Panc1 (cell line): ENCODE data around the gene OR52B6. TPM values are rescaled to one million over a fixed set of nuclear protein-coding genes. Genes with fewer than 3 reads are reported as not detected.

Experiments
- ATAC-seq: fragments of 200-7000 bp; cut with Tn5 transposase; 2 replicates; pipeline ENCODE4 v1.9.1; 2020; ENCODE audit warnings: mild to moderate bottlenecking, moderate library complexity
- BruUV-seq: library from RNA; stranded (reverse); fragments of 400-500 nt; replicated peaks from 2 replicates; lab custom pipeline; 2021; lab: Mats Ljungman, UMichigan
- CTCF ChIA-PET: fragments of 300-600 bp; sonication (Branson Sonifier 250); formaldehyde crosslinking; loops from one replicate; lab custom pipeline; 2022; ENCODE audit warnings: antibody characterized with exemption; lab: Charles Lee
- POLR2A ChIA-PET: fragments of 300-600 bp; sonication (Branson Sonifier 250); formaldehyde crosslinking; loops from one replicate; lab custom pipeline; 2022; ENCODE audit warnings: antibody characterized with exemption; lab: Charles Lee
- DNase-seq: peaks from one replicate; pipeline ENCODE4 v3.0.0-alpha.2; 2010; ENCODE audit warnings: low read depth, low spot score
- H3K27ac ChIP-seq: 2 replicates; pipeline ENCODE4 v1.5.1; 2011; ENCODE audit warnings: mild to moderate bottlenecking, low read length, inconsistent platforms
- H3K27me3 ChIP-seq: fragments of 200-500 bp; sonication (Bioruptor generic); 2 replicates; pipeline ENCODE4 v1.6.0; 2014; ENCODE audit warnings: low read length, inconsistent platforms; ENCODE audit not compliant: control insufficient read depth, insufficient read depth
- H3K36me3 ChIP-seq: fragments of 200-500 bp; sonication (Bioruptor generic); 2 replicates; pipeline ENCODE4 v1.5.1; 2014; ENCODE audit warnings: inconsistent platforms, mild to moderate bottlenecking, low read length, moderate library complexity; ENCODE audit not compliant: control insufficient read depth, insufficient read depth
- H3K4me1 ChIP-seq: 2 replicates; pipeline ENCODE4 v1.5.1; 2011; ENCODE audit warnings: inconsistent platforms, mild to moderate bottlenecking, low read length, moderate library complexity; ENCODE audit not compliant: control insufficient read depth, insufficient read depth
- H3K4me3 ChIP-seq, 2 experiments: 2 replicates each; pipeline ENCODE4 v1.5.1; 2011 to 2012; ENCODE audit warnings: low read depth in 2 of 2, low read length in 2 of 2, mild to moderate bottlenecking in 2 of 2, inconsistent platforms in 1 of 2, moderate library complexity in 1 of 2
- H3K9me3 ChIP-seq: fragments of 200-500 bp; sonication (Bioruptor generic); 2 replicates; pipeline ENCODE4 v1.5.1; 2014; ENCODE audit warnings: low read depth, mild to moderate bottlenecking, inconsistent platforms, low read length, moderate library complexity; ENCODE audit not compliant: control insufficient read depth, insufficient read depth
- POLR2AphosphoS5 ChIP-seq: IDR thresholded peaks from 2 replicates; pipeline ENCODE4 v1.6.1; 2012; ENCODE audit warnings: mild to moderate bottlenecking, low read depth, low read length, moderate library complexity
- SIN3A ChIP-seq: IDR thresholded peaks from 2 replicates; pipeline ENCODE4 v1.6.1; 2012; ENCODE audit warnings: low read depth, mild to moderate bottlenecking, low read length, moderate library complexity, borderline replicate concordance; ENCODE audit not compliant: insufficient read depth
- TCF7L2 ChIP-seq: IDR thresholded peaks from 2 replicates; pipeline ENCODE4 v1.6.1; 2011; ENCODE audit warnings: mild to moderate bottlenecking, low read depth, low read length, inconsistent platforms
- in situ Hi-C: cut with HindIII; loops from 2 replicates; pipeline ENCODE4 v1.10.0; 2016; ENCODE audit warnings: low sequenced_read_pairs, low pct_unique_long_range_greater_than_20kb
- intact Hi-C: fragments of 100-400 bp; cut with micrococcal nuclease; formaldehyde crosslinking; loops from one replicate; pipeline ENCODE4 v1.10.0; 2022; ENCODE audit not compliant: unreplicated experiment
- total RNA-seq: library from RNA; stranded (reverse); gene quantifications from one replicate; pipeline ENCODE4 v1.2.1, GENCODE V29; 2021; ENCODE audit not compliant: unreplicated experiment
- TF ChIP-seq, protein P1 (sequence below): fragments of 450-650 bp; IDR thresholded peaks from 2 replicates; pipeline ENCODE4 v1.5.1; 2017; ENCODE audit warnings: mild to moderate bottlenecking
- TF ChIP-seq, protein P2 (sequence below), 2 experiments: IDR thresholded peaks; 2 replicates each; pipeline ENCODE4 v1.6.1; 2011 to 2012; ENCODE audit warnings: low read depth in 2 of 2, control low read depth in 1 of 2, low read length in 1 of 2, mild to moderate bottlenecking in 1 of 2, moderate library complexity in 1 of 2; ENCODE audit not compliant: insufficient read depth in 1 of 2

OR52B6 gene
- total RNA-seq, 1 experiment from 2014 or later, result not detected

- Histone ChIP-seq H3K36me3 (peaks cover 19% of the 10 kb centered on the region), H3K27ac (no peak overlapping the region; the same call in 1 of the 2 replicates), H3K9me3 (no peaks in the 10 kb centered on the region), H3K27me3 (no peaks in the 10 kb centered on the region), H3K4me3 (no peak overlapping the region), H3K4me1 (peaks cover 32% of the 10 kb centered on the region)
- intact Hi-C loops (no loop called here), in situ Hi-C loops (no loop called here)
- ChIA-PET POLR2A (no interaction called here), CTCF (interaction anchor here (1.0 kb wide), 1 partner anchor 82 kb away, joined by 5 read pairs; no protein-coding TSS in a partner anchor)
- no TSS peak for BruUV-seq
- TF ChIP-seq, protein P1, sequence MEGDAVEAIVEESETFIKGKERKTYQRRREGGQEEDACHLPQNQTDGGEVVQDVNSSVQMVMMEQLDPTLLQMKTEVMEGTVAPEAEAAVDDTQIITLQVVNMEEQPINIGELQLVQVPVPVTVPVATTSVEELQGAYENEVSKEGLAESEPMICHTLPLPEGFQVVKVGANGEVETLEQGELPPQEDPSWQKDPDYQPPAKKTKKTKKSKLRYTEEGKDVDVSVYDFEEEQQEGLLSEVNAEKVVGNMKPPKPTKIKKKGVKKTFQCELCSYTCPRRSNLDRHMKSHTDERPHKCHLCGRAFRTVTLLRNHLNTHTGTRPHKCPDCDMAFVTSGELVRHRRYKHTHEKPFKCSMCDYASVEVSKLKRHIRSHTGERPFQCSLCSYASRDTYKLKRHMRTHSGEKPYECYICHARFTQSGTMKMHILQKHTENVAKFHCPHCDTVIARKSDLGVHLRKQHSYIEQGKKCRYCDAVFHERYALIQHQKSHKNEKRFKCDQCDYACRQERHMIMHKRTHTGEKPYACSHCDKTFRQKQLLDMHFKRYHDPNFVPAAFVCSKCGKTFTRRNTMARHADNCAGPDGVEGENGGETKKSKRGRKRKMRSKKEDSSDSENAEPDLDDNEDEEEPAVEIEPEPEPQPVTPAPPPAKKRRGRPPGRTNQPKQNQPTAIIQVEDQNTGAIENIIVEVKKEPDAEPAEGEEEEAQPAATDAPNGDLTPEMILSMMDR, result no peak
- TF ChIP-seq, protein P2, sequence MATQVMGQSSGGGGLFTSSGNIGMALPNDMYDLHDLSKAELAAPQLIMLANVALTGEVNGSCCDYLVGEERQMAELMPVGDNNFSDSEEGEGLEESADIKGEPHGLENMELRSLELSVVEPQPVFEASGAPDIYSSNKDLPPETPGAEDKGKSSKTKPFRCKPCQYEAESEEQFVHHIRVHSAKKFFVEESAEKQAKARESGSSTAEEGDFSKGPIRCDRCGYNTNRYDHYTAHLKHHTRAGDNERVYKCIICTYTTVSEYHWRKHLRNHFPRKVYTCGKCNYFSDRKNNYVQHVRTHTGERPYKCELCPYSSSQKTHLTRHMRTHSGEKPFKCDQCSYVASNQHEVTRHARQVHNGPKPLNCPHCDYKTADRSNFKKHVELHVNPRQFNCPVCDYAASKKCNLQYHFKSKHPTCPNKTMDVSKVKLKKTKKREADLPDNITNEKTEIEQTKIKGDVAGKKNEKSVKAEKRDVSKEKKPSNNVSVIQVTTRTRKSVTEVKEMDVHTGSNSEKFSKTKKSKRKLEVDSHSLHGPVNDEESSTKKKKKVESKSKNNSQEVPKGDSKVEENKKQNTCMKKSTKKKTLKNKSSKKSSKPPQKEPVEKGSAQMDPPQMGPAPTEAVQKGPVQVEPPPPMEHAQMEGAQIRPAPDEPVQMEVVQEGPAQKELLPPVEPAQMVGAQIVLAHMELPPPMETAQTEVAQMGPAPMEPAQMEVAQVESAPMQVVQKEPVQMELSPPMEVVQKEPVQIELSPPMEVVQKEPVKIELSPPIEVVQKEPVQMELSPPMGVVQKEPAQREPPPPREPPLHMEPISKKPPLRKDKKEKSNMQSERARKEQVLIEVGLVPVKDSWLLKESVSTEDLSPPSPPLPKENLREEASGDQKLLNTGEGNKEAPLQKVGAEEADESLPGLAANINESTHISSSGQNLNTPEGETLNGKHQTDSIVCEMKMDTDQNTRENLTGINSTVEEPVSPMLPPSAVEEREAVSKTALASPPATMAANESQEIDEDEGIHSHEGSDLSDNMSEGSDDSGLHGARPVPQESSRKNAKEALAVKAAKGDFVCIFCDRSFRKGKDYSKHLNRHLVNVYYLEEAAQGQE (IDR thresholded peaks at IDR 0.05; ENCODE audit: insufficient read depth in 1 of 2, low read depth in 2 of 2, low read length in 1 of 2), result no peak
- TF ChIP-seq SIN3A (no peak), TCF7L2 (no peak), POLR2AphosphoS5 (no peak)
- DNase-seq (no peak), ATAC-seq (no peak)
Observed at GRCh38 chr11:5603326-5603725, 22.6 kb downstream of the OR52B6 start.

DNA sequence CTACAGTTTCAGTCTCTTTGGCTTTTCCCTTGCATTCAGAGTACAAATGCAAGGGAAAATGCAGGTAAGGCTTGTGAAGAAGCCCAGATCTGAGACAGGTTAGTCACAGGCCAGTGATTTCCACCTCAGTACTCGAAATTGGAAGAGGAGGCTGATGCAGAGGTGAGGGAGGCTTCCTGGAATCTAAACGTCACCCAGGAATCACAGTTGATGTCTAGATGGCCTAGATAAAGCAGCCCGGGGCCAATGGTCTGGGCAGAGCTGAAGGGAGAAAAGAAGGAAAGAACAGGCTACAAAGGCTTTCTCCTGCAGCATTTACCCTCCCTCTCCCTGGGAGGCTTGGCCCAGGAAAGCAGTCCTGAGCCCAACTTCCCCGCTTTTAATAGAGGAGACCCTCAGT lies 24.2 kb downstream of the OR52B6 start:
- CTCF ChIA-PET, result no interaction called here
- Histone ChIP-seq H3K27me3 (no peaks in the 10 kb centered on the region), H3K4me1 (peaks cover 19% of the 10 kb centered on the region), H3K9me3 (no peaks in the 10 kb centered on the region), H3K27ac (no peak overlapping the region), H3K4me3 (no peak overlapping the region), H3K36me3 (peaks cover 20% of the 10 kb centered on the region)
- in situ Hi-C loops (no loop called here), intact Hi-C loops (no loop called here)
- no peak for TF ChIP-seq TCF7L2
- TF ChIP-seq, protein P2 (IDR thresholded peaks at IDR 0.05; ENCODE audit: insufficient read depth in 1 of 2, low read depth in 2 of 2, low read length in 1 of 2), result no peak
- no peak for TF ChIP-seq POLR2AphosphoS5
- TF ChIP-seq SIN3A, result no peak
- TF ChIP-seq, protein P1, result no peak
- no TSS peak for BruUV-seq
- DNase-seq (no peak), ATAC-seq (no peak)
- POLR2A ChIA-PET, result no interaction called here
